SK-N-MC (cell line): ENCODE measurements around the gene RHPN2.
"Not testable (repeated sequence)": the region's sequence is repeated elsewhere in the genome, so short reads cannot be mapped to it uniquely, and the experiment has no call there.

Experiments
- DNase-seq: peaks from one replicate; pipeline ENCODE4 v3.0.0-alpha.2; 2011; ENCODE audit warnings: low read depth, low spot score
- H3K27ac ChIP-seq: fragments of 200-600 bp; sonication (generic); 2 replicates; pipeline ENCODE4 v1.5.1; 2016; ENCODE audit warnings: mixed run types
- H3K36me3 ChIP-seq: fragments of 200-600 bp; sonication (generic); 2 replicates; pipeline ENCODE4 v1.6.1; 2017; ENCODE audit warnings: antibody characterized with exemption, low read length, mixed read lengths; ENCODE audit not compliant: insufficient read depth
- H3K4me3 ChIP-seq: fragments of 200-600 bp; sonication (generic); 2 replicates; pipeline ENCODE4 v1.5.1; 2016
- H3K9ac ChIP-seq: fragments of 200-600 bp; sonication (generic); 2 replicates; pipeline ENCODE4 v1.8.0; 2017; ENCODE audit warnings: mixed run types, mixed read lengths; ENCODE audit not compliant: insufficient read length
- H3K9me3 ChIP-seq: fragments of 200-600 bp; sonication (generic); 2 replicates; pipeline ENCODE4 v1.6.1; 2017; ENCODE audit warnings: low read depth, mild to moderate bottlenecking, antibody characterized with exemption, low read length, moderate library complexity, mixed read lengths
- EZH2 ChIP-seq: fragments of 200-600 bp; sonication (generic); IDR thresholded peaks from one replicate; pipeline ENCODE4 v1.6.1; 2017; ENCODE audit warnings: antibody characterized with exemption
- FOXP2 ChIP-seq: optimal IDR thresholded peaks from 2 replicates; pipeline ENCODE3; 2011; ENCODE audit warnings: mild to moderate bottlenecking, moderate library complexity; ENCODE audit not compliant: insufficient read depth; ENCODE audit errors: extremely low read length, control extremely low read depth
- POLR2AphosphoS5 ChIP-seq: IDR thresholded peaks from 2 replicates; pipeline ENCODE4 v1.6.1; 2012; ENCODE audit warnings: mild to moderate bottlenecking, low read depth, low read length, borderline replicate concordance

The RHPN2 gene

DNA sequence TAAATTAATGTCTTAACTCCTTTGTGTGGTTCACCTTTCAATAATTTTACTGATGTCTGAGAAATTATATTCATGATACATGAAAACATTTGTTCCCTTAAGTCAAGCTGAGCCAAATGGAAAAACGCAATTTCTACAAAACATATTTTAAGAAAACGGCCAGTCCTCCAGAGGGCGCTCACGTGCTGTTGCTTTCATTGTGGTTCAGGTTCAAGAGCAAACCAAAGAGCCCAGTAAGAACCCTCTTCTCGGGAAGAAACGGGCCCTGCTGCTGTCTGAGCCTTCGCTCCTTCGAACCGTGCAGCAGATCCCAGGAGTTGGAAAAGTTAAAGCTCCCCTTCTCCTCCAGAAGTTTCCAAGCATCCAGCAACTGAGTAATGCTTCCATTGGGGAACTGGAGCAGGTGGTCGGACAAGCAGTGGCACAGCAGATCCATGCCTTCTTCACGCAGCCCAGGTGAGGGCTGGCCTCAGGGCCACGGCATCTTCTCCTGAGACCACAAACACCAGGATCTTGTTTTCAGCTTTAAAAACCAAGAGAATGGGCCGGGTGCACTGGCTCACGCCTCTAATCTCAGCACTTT lies 88.4 kb downstream of the RHPN2 start:
- TF ChIP-seq EZH2 = no peak
- no peak for TF ChIP-seq FOXP2
- no peak for TF ChIP-seq POLR2AphosphoS5
- Histone ChIP-seq H3K9ac (no peak overlapping the region), H3K36me3 (peaks cover 17% of the 10 kb centered on the region), H3K27ac (no peak overlapping the region), H3K4me3 (no peak overlapping the region), H3K9me3 (no peaks in the 10 kb centered on the region)
- DNase-seq = peak; percentile 50

DNA sequence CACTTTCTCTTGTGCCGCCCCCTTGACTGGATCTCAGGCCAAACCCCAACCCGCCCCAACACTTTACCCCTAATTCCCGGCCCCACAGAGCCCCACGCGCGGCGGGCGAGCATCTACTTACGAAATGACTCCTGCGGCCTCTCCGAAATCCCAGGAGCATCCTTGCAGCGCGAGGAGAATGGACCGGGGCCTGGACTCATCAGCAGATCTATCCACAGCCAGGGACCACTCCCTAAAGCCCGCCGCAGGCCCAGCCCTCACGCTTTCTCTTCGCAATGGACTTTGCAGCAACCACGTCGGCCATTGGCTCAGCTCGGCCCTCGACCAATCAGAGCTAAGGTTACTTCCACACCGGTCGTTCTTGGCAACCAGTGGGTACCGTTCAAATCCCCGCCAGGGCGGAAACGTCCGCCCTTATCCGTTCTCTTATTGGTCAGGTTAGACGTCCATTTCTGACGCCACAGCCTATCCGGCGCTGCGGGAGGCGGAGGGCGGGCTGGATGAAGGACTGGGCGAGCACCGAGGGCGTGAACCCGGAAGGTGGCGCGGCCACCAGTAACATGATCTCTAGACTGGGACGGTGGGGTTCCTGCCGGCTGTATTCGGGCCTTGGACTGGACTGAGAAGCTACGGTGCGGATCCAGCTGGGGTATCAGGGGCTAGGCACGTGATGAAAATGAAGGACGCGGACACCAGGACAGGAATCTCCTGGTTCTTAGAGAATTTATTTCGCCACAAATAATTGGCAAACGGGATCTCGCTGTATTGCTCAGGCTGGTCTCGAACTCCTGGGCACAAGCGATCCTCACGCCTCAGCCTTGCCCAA lies 92.8 kb downstream of the RHPN2 start, which contains the start of the genes CEP89 and FAAP24:
CEP89 (minus strand) TSS at position 244 of the 826 bp plus-strand sequence; CDS start at position 160, 84 bp downstream.
FAAP24 (plus strand) TSS at position 528 of the 826 bp plus-strand sequence. CDS start 955 bp downstream, outside the sequence.
- Histone ChIP-seq H3K9me3 (no peaks in the 10 kb centered on the region), H3K36me3 (peaks cover 9% of the 10 kb centered on the region), H3K27ac (no peak within 1 kb of the TSS), H3K9ac (peak within 1 kb of the TSS; percentile 71), H3K4me3 (peak within 1 kb of the TSS; percentile 93)
- TF ChIP-seq EZH2 (no peak), FOXP2 (no peak), POLR2AphosphoS5 (peak; percentile 75; the same call in 1 of the 2 replicates)
- peak; percentile 99 for DNase-seq

DNA sequence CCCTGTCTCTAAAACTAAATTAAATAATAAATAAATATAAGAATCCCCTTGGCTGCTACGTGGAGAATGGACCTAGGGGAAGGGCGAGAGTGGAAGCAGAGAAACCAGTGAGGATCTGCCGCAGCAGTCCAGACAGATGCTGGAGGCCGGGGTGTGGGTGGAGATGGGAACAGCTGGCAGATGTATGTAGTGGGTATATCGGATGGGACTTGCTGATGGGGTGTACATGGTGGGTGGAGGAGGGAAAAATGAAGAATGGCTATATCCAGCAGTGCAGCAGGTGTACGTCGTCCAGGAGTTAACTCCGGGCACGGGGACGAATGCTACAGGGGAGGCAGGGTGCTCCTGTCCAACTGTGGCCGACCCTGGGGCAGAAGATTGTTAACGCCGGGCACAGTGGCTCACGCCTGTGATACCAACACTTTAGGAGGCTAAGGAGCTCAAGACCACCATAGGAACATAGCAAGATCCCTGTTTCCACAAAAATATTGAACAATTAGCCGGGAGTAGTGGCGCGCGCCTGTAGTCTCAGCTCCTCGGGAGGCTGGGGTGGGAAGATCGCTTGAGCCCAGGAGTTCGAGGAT lies 93.6 kb downstream of the RHPN2 start:
- Histone ChIP-seq H3K27ac (no peak overlapping the region), H3K9ac (peak overlapping the region; percentile 71), H3K36me3 (peaks cover 4% of the 10 kb centered on the region; the same call in 1 of the 2 replicates), H3K4me3 (peak overlapping the region; percentile 93), H3K9me3 (no peaks in the 10 kb centered on the region)
- DNase-seq = no peak
- TF ChIP-seq FOXP2 (no peak), POLR2AphosphoS5 (no peak), EZH2 (no peak)

- no peak for TF ChIP-seq POLR2AphosphoS5
- no peak for TF ChIP-seq EZH2
- no peak for TF ChIP-seq FOXP2
- Histone ChIP-seq H3K4me3 (no peak overlapping the region), H3K9ac (no peak overlapping the region), H3K36me3 (no peaks in the 10 kb centered on the region), H3K9me3 (no peaks in the 10 kb centered on the region), H3K27ac (no peak overlapping the region)
- DNase-seq = no peak
Measured at GRCh38 chr19:32969549-32969948, 95.1 kb downstream of the RHPN2 start.

DNA sequence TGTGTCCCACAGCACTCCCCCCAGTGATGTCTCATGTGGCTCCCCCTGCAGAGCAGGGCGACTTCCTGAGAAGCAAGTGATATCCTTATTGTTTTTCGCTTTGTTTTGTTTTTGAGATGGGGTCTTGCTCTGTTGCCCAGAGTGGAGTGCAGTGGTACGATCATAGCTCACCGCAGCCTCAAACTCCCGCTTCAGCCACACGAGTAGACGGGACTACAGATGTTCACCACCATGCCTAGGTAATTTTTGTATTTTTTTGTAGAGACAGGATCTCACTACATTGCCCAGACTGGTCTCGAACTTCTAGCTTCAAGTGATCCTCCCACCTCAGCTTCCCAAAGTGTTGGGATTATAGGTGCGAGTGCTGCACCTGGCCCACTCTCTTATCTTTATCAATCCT lies 97.9 kb downstream of the RHPN2 start:
- peaks cover 10% of the 10 kb centered on the region; the same call in 1 of the 2 replicates for H3K36me3 ChIP-seq
- TF ChIP-seq EZH2 = no peak
- no peak for TF ChIP-seq POLR2AphosphoS5
- no peak for TF ChIP-seq FOXP2

DNA sequence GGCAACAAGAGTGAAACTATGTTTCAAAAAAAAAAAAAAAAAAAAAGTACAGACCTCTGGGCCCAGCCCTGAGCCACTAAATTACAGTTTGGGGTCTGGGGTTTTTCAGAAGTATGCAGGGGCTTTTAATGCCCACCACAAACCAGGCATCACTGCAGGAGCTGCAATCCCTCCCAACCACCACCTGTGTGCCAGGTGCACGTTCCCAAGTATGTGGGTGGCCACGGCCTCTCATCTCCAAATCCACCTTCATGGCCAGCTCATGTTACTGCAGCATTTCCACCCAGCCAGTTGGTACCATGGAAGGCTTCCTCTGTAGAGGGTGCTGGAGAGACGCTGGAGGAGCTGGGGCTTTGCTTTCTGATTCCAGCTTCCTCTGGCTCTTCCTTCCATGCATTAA lies 119.4 kb downstream of the RHPN2 start:
- no peak for DNase-seq
- Histone ChIP-seq H3K9me3 (no peaks in the 10 kb centered on the region), H3K9ac (no peak overlapping the region), H3K27ac (no peak overlapping the region), H3K36me3 (peaks cover 8% of the 10 kb centered on the region), H3K4me3 (no peak overlapping the region)
- no peak for TF ChIP-seq EZH2
- TF ChIP-seq POLR2AphosphoS5 = no peak
- no peak for TF ChIP-seq FOXP2

More for the DNA sequence above, 97.9 kb downstream of the RHPN2 start:
- no peak for DNase-seq
- H3K9ac ChIP-seq = no peak overlapping the region
- H3K4me3 ChIP-seq = no peak overlapping the region
- no peak overlapping the region for H3K27ac ChIP-seq
- H3K9me3 ChIP-seq = no peaks in the 10 kb centered on the region

GRCh38 chr19:32941273-32941672 lies 123.4 kb downstream of the RHPN2 start:
- not testable (repeated sequence) for H3K9ac ChIP-seq, H3K27ac ChIP-seq, H3K36me3 ChIP-seq

GRCh38 chr19:32936065-32936464 lies 128.6 kb downstream of the RHPN2 start:
- Histone ChIP-seq H3K36me3 (no peaks in the 10 kb centered on the region), H3K4me3 (no peak overlapping the region), H3K9me3 (no peaks in the 10 kb centered on the region), H3K27ac (no peak overlapping the region), H3K9ac (no peak overlapping the region)
- TF ChIP-seq EZH2 (no peak), FOXP2 (no peak), POLR2AphosphoS5 (no peak)
- DNase-seq = no peak

More at GRCh38 chr19:32941273-32941672, 123.4 kb downstream of the RHPN2 start:
- H3K4me3 ChIP-seq, H3K9me3 ChIP-seq, DNase-seq: not testable (repeated sequence)
